GM13976 (cell line): ENCODE results near the gene PDLIM5.

Experiments
- DNase-seq: peaks from one replicate; pipeline ENCODE4 v3.0.0; 2012; ENCODE audit warnings: low spot score
- in situ Hi-C: fragments of 300-500 bp; cut with MboI; formaldehyde crosslinking; loops from one replicate; pipeline ENCODE4 v1.12.0; 2022; ENCODE audit warnings: low sequenced_read_pairs, mixed read lengths, inconsistent platforms; ENCODE audit not compliant: unreplicated experiment
- TF ChIP-seq, protein P1 (sequence below): IDR thresholded peaks from 2 replicates; pipeline ENCODE4 v1.5.1; 2012; ENCODE audit warnings: borderline replicate concordance, mild to moderate bottlenecking; ENCODE audit not compliant: insufficient read depth; ENCODE audit errors: extremely low read depth, missing control alignments, control extremely low read depth

Gene PDLIM5

GRCh38 chr4:94629837-94630236, 178.1 kb downstream of the PDLIM5 start:
- in situ Hi-C loops = loop anchor here (25.0 kb wide), 1 partner anchor 482 kb away; no protein-coding TSS in a partner anchor
- DNase-seq = no peak
- TF ChIP-seq, protein P1, sequence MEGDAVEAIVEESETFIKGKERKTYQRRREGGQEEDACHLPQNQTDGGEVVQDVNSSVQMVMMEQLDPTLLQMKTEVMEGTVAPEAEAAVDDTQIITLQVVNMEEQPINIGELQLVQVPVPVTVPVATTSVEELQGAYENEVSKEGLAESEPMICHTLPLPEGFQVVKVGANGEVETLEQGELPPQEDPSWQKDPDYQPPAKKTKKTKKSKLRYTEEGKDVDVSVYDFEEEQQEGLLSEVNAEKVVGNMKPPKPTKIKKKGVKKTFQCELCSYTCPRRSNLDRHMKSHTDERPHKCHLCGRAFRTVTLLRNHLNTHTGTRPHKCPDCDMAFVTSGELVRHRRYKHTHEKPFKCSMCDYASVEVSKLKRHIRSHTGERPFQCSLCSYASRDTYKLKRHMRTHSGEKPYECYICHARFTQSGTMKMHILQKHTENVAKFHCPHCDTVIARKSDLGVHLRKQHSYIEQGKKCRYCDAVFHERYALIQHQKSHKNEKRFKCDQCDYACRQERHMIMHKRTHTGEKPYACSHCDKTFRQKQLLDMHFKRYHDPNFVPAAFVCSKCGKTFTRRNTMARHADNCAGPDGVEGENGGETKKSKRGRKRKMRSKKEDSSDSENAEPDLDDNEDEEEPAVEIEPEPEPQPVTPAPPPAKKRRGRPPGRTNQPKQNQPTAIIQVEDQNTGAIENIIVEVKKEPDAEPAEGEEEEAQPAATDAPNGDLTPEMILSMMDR = no peak

- no peak for DNase-seq
- TF ChIP-seq, protein P1 = no peak
- in situ Hi-C loops = loop anchor here (25.0 kb wide), 1 partner anchor 478 kb away; no protein-coding TSS in a partner anchor
Observed at GRCh38 chr4:94634271-94634670, 182.5 kb downstream of the PDLIM5 start.

- in situ Hi-C loops = loop anchor here (25.0 kb wide), 1 partner anchor 477 kb away; no protein-coding TSS in a partner anchor
- TF ChIP-seq, protein P1 = no peak
- DNase-seq = no peak
Observed at GRCh38 chr4:94635177-94635576, 183.4 kb downstream of the PDLIM5 start.

- DNase-seq = no peak
- TF ChIP-seq, protein P1 = no peak
- in situ Hi-C loops = loop anchor here (25.0 kb wide), 1 partner anchor 476 kb away; no protein-coding TSS in a partner anchor
Observed at GRCh38 chr4:94636004-94636403, 184.3 kb downstream of the PDLIM5 start.

- TF ChIP-seq, protein P1 = no peak
Observed at GRCh38 chr4:94639298-94639697, 187.6 kb downstream of the PDLIM5 start.

DNA sequence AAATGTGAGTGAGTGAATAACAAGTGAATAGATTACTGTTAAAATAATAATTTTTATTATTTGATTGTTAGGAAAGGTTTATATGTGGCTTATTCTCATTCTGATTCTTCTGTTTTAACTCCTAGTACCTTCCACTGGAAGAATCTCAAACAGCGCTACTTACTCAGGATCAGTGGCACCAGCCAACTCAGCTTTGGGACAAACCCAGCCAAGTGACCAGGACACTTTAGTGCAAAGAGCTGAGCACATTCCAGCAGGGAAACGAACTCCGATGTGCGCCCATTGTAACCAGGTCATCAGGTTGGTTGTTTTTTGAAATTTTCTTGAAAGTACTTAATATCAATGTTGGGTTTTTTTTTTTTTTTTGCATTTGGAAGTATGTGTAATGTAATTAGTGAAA, 188.4 kb downstream of the PDLIM5 start:
- TF ChIP-seq, protein P1 = no peak
- no peak for DNase-seq
- in situ Hi-C loops = loop anchor here (25.0 kb wide), 1 partner anchor 472 kb away; no protein-coding TSS in a partner anchor

More at GRCh38 chr4:94639298-94639697, 187.6 kb downstream of the PDLIM5 start:
- DNase-seq = no peak
- in situ Hi-C loops = loop anchor here (25.0 kb wide), 1 partner anchor 473 kb away; no protein-coding TSS in a partner anchor
